ENCODE results near the gene ZNF341.

ZNF341 gene

DNA sequence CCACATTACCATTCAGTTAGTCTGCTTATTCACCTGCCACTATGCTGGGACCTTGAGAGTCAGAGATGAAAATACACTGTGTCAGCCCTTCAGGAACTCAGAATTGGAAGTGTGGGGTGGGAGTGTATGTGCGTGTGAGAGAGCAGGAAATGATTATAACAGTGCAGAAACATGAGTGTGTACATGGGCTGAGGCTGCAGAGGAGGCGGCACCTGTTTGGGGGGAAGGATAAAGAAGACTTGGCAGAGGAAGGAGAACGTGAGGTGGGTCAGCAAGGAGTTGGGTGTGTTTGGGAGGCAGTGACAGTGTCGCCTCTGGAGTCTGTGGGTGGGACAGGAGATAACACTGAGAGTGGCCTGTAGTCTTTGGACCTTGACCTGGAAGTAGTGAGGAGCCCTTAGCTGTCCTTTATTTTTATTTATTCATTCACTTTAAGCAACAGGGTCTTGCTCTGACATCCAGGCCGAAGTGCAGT, 82.5 kb downstream of the ZNF341 start:
- ChIA-PET POLR2A (no interaction called here), CTCF (interaction anchor here (0.5 to 0.6 kb wide), 2 partner anchors 135 to 149 kb away, joined by 3 read pairs; no protein-coding TSS in a partner anchor)
- H3K4me3 ChIP-seq (ENCODE audit: low read depth, low read length): no peak overlapping the region
- no peaks in the 10 kb centered on the region for H3K9me3 ChIP-seq (ENCODE audit: control insufficient read depth, insufficient read depth, low read depth, low read length)
- H3K36me3 ChIP-seq (ENCODE audit: control insufficient read depth in 2 of 2, insufficient read depth in 1 of 2, low read length in 2 of 2): peaks cover 0 to 14% of the 10 kb centered on the region in 2 experiments; a peak in 1 of 3 replicates
- no peak overlapping the region for H3K27ac ChIP-seq (ENCODE audit: extremely low read depth, low read depth, low read length)
- H3K4me1 ChIP-seq (ENCODE audit: control insufficient read depth, insufficient read depth, low read length): no peaks in the 10 kb centered on the region
- TF ChIP-seq EGR2 (tag by site-specific recombination; IDR thresholded peaks at IDR 0.05; ENCODE audit: low read depth): peak; percentile 71; the same call in 1 of the 2 replicates
- TF ChIP-seq ZNF426 (tag by site-specific recombination; IDR thresholded peaks at IDR 0.05): no peak
- TF ChIP-seq ZNF610 (tag by site-specific recombination; IDR thresholded peaks at IDR 0.05; ENCODE audit: borderline replicate concordance): no peak
- peak; percentile 28; the same call in 1 of the 2 replicates for TF ChIP-seq ZFHX2 (tag by site-specific recombination; conservative IDR thresholded peaks at IDR 0.05)

DNA sequence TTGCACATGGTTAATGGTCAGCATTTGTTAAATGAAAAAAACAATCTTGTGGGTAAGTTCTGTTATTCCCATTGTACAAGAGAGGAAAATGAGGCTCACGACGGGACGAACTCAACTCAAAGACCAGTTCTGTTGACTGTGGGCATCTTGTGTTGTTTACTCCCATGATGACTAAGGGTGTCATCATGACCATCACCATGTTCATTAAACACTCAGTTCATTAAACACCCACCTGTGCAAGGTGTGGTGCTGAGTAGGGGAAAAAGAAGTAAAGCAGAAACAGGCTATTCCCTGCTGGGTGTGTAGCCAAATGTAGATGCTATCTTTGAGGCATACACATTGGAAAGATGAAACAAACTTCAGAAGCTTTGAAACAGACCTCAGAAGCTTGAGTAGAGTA, 83.9 kb downstream of the ZNF341 start:
- Histone ChIP-seq H3K4me1 (ENCODE audit: control insufficient read depth, insufficient read depth, low read length) (no peaks in the 10 kb centered on the region), H3K27ac (ENCODE audit: extremely low read depth, low read depth, low read length) (no peak overlapping the region), H3K36me3 (ENCODE audit: control insufficient read depth in 2 of 2, insufficient read depth in 1 of 2, low read length in 2 of 2) (peaks cover 0 to 14% of the 10 kb centered on the region in 2 experiments; a peak in 1 of 3 replicates), H3K4me3 (ENCODE audit: low read depth, low read length) (no peak overlapping the region), H3K9me3 (ENCODE audit: control insufficient read depth, insufficient read depth, low read depth, low read length) (no peaks in the 10 kb centered on the region)
- ChIA-PET CTCF (no interaction called here), POLR2A (no interaction called here)
- TF ChIP-seq, protein P1, sequence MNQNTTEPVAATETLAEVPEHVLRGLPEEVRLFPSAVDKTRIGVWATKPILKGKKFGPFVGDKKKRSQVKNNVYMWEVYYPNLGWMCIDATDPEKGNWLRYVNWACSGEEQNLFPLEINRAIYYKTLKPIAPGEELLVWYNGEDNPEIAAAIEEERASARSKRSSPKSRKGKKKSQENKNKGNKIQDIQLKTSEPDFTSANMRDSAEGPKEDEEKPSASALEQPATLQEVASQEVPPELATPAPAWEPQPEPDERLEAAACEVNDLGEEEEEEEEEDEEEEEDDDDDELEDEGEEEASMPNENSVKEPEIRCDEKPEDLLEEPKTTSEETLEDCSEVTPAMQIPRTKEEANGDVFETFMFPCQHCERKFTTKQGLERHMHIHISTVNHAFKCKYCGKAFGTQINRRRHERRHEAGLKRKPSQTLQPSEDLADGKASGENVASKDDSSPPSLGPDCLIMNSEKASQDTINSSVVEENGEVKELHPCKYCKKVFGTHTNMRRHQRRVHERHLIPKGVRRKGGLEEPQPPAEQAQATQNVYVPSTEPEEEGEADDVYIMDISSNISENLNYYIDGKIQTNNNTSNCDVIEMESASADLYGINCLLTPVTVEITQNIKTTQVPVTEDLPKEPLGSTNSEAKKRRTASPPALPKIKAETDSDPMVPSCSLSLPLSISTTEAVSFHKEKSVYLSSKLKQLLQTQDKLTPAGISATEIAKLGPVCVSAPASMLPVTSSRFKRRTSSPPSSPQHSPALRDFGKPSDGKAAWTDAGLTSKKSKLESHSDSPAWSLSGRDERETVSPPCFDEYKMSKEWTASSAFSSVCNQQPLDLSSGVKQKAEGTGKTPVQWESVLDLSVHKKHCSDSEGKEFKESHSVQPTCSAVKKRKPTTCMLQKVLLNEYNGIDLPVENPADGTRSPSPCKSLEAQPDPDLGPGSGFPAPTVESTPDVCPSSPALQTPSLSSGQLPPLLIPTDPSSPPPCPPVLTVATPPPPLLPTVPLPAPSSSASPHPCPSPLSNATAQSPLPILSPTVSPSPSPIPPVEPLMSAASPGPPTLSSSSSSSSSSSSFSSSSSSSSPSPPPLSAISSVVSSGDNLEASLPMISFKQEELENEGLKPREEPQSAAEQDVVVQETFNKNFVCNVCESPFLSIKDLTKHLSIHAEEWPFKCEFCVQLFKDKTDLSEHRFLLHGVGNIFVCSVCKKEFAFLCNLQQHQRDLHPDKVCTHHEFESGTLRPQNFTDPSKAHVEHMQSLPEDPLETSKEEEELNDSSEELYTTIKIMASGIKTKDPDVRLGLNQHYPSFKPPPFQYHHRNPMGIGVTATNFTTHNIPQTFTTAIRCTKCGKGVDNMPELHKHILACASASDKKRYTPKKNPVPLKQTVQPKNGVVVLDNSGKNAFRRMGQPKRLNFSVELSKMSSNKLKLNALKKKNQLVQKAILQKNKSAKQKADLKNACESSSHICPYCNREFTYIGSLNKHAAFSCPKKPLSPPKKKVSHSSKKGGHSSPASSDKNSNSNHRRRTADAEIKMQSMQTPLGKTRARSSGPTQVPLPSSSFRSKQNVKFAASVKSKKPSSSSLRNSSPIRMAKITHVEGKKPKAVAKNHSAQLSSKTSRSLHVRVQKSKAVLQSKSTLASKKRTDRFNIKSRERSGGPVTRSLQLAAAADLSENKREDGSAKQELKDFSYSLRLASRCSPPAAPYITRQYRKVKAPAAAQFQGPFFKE (tag by site-specific recombination; IDR thresholded peaks at IDR 0.05; ENCODE audit: borderline replicate concordance): no peak
- TF ChIP-seq ZNF366 (tag by site-specific recombination; conservative IDR thresholded peaks at IDR 0.05): no peak
- TF ChIP-seq ZNF394 (tag by site-specific recombination; IDR thresholded peaks at IDR 0.05; ENCODE audit: borderline replicate concordance): no peak
- no peak for TF ChIP-seq KLF9 (tag by site-specific recombination; IDR thresholded peaks at IDR 0.05; ENCODE audit: low read depth)
- no peak for TF ChIP-seq ZNF658 (tag by site-specific recombination; IDR thresholded peaks at IDR 0.05)
- no peak for TF ChIP-seq GLI4 (tag by site-specific recombination; IDR thresholded peaks at IDR 0.05)
- no peak for TF ChIP-seq ZNF221 (tag by site-specific recombination; IDR thresholded peaks at IDR 0.05; ENCODE audit: borderline replicate concordance)
- TF ChIP-seq, protein P2, sequence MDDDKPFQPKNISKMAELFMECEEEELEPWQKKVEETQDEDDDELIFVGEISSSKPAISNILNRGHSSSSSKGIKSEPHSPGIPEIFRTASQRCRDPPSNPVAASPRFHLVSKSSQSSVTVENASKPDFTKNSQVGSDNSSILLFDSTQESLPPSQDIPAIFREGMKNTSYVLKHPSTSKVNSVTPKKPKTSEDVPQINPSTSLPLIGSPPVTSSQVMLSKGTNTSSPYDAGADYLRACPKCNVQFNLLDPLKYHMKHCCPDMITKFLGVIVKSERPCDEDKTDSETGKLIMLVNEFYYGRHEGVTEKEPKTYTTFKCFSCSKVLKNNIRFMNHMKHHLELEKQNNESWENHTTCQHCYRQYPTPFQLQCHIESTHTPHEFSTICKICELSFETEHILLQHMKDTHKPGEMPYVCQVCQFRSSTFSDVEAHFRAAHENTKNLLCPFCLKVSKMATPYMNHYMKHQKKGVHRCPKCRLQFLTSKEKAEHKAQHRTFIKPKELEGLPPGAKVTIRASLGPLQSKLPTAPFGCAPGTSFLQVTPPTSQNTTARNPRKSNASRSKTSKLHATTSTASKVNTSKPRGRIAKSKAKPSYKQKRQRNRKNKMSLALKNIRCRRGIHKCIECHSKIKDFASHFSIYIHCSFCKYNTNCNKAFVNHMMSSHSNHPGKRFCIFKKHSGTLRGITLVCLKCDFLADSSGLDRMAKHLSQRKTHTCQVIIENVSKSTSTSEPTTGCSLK (tag by site-specific recombination; IDR thresholded peaks at IDR 0.05): no peak

DNA sequence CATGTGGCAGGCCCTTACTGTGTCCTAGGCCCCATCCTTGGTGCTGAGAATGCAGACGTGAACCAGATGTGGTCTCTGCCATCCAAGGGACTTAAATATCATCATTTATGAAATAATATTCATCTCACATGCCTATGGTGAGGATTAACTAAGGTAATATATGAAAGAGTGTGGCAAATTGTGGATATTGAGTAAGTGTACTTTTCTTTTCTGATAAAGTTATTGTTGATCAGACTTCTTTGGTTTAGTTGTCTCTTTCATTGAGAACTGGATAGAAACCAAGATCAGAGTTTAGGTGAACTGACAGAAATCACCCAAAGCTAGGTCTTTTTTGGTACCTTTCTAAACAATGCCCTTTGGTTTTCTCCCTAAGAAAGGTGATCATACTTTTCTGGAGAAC, 84.4 kb downstream of the ZNF341 start:
- Histone ChIP-seq H3K4me3 (ENCODE audit: low read depth, low read length) (no peak overlapping the region), H3K9me3 (ENCODE audit: control insufficient read depth, insufficient read depth, low read depth, low read length) (no peaks in the 10 kb centered on the region), H3K4me1 (ENCODE audit: control insufficient read depth, insufficient read depth, low read length) (no peaks in the 10 kb centered on the region), H3K36me3 (ENCODE audit: control insufficient read depth in 2 of 2, insufficient read depth in 1 of 2, low read length in 2 of 2) (peaks cover 0 to 14% of the 10 kb centered on the region in 2 experiments; a peak in 1 of 3 replicates), H3K27ac (ENCODE audit: extremely low read depth, low read depth, low read length) (no peak overlapping the region)
- CTCF ChIA-PET: no interaction called here
- POLR2A ChIA-PET: no interaction called here
- TF ChIP-seq GLIS1 (tag by site-specific recombination; IDR thresholded peaks at IDR 0.05) (no peak), GLI2 (tag by site-specific recombination; IDR thresholded peaks at IDR 0.05; ENCODE audit: borderline replicate concordance, low read depth) (no peak), ZNF174 (tag by site-specific recombination; IDR thresholded peaks at IDR 0.05) (no peak), ZFP69B (tag by site-specific recombination; IDR thresholded peaks at IDR 0.05) (no peak), ZNF23 (tag by site-specific recombination; IDR thresholded peaks at IDR 0.05; ENCODE audit: borderline replicate concordance) (no peak), ZNF544 (tag by site-specific recombination; IDR thresholded peaks at IDR 0.05) (no peak)
- TF ChIP-seq, protein P3, sequence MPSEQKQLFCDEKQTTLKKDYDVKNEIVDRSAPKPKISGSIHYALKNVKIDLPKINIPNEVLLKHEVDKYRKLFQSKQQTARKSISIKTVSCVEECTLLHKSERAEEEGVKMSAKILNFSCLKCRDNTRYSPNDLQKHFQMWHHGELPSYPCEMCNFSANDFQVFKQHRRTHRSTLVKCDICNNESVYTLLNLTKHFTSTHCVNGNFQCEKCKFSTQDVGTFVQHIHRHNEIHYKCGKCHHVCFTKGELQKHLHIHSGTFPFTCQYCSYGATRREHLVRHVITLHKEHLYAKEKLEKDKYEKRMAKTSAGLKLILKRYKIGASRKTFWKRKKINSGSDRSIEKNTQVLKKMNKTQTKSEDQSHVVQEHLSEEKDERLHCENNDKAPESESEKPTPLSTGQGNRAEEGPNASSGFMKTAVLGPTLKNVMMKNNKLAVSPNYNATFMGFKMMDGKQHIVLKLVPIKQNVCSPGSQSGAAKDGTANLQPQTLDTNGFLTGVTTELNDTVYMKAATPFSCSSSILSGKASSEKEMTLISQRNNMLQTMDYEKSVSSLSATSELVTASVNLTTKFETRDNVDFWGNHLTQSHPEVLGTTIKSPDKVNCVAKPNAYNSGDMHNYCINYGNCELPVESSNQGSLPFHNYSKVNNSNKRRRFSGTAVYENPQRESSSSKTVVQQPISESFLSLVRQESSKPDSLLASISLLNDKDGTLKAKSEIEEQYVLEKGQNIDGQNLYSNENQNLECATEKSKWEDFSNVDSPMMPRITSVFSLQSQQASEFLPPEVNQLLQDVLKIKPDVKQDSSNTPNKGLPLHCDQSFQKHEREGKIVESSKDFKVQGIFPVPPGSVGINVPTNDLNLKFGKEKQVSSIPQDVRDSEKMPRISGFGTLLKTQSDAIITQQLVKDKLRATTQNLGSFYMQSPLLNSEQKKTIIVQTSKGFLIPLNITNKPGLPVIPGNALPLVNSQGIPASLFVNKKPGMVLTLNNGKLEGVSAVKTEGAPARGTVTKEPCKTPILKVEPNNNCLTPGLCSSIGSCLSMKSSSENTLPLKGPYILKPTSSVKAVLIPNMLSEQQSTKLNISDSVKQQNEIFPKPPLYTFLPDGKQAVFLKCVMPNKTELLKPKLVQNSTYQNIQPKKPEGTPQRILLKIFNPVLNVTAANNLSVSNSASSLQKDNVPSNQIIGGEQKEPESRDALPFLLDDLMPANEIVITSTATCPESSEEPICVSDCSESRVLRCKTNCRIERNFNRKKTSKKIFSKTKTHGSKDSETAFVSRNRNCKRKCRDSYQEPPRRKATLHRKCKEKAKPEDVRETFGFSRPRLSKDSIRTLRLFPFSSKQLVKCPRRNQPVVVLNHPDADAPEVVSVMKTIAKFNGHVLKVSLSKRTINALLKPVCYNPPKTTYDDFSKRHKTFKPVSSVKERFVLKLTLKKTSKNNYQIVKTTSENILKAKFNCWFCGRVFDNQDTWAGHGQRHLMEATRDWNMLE (tag by site-specific recombination; conservative IDR thresholded peaks at IDR 0.05; ENCODE audit: low read depth): no peak

Data from HEK293 (cell line).